ENCODE measurements around the gene EPB41L2.

The EPB41L2 gene

DNA sequence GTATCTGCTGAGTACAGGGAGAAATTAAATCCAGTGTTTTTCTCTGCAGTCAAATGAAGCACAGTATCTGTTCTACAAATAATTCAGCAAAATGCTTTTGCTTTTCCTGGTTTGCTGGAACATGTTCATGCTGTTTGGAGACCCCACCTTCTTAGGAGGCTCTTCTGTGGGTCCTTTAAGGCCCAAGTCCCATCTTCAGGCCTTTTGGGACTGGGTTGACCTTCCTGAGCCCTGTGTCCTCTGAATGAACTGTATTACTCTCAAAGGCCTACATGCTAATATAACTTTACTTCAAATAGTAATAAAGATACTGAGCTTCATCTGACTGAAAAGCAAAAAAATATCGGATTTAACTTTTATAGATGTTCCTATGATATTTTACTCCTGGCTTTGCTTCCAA lies 216.5 kb downstream of the EPB41L2 start:
- DNase-seq (ENCODE audit: low read depth, low spot score): no peak
- no peak overlapping the region for H3K27ac ChIP-seq (ENCODE audit: low read length)
- H3K9me3 ChIP-seq (ENCODE audit: control insufficient read depth, insufficient read depth, low read length): no peaks in the 10 kb centered on the region
- no peak overlapping the region for H3K4me3 ChIP-seq (ENCODE audit: low read length)
- no peaks in the 10 kb centered on the region for H3K36me3 ChIP-seq (ENCODE audit: control insufficient read depth, insufficient read depth, low read length)
- no peaks in the 10 kb centered on the region for H3K4me1 ChIP-seq (ENCODE audit: control insufficient read depth, insufficient read depth, low read length)
- no peaks in the 10 kb centered on the region for H3K27me3 ChIP-seq (ENCODE audit: control insufficient read depth, insufficient read depth, low read length)
- WGBS (ENCODE audit: insufficient coverage, insufficient read length): no CpG with 5 or more reads among the region's 1 CpG

DNA sequence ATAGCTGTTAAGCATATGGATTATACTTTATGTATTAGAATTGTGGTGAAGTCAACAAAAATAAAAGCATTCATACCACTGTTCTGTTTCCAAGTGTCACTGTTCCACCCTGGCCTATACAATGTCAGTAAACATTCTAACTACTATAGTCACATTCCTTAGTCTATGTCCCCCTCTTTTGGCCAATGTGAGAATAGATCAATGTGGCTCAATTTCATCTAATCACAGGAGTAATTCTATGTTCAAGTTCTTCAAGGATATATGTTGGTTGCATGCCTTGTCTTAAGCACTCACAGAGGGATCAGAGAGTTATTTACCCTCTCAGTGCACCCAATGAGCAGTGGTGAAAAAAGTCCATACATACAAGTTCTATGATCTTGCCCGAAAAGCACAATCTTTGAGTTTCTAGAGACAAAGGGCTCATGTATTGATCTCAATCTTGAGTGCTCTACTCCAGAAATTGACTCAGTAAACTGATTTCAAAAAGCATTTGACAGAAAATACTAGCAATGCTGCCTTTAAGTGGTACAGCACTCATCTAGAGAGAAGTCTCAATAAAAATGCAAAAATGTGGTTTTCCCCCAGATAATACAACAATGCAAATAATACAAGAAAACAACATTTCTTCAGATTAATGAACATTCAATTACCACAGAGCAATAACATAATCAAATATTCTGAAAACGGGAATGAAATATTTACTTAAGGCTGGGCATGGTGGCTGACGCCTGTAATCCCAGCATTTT lies 219.3 kb downstream of the EPB41L2 start:
- Histone ChIP-seq H3K36me3 (ENCODE audit: control insufficient read depth, insufficient read depth, low read length) (no peaks in the 10 kb centered on the region), H3K4me3 (ENCODE audit: low read length) (no peak overlapping the region), H3K27me3 (ENCODE audit: control insufficient read depth, insufficient read depth, low read length) (no peaks in the 10 kb centered on the region), H3K27ac (ENCODE audit: low read length) (no peak overlapping the region), H3K9me3 (ENCODE audit: control insufficient read depth, insufficient read depth, low read length) (no peaks in the 10 kb centered on the region), H3K4me1 (ENCODE audit: control insufficient read depth, insufficient read depth, low read length) (peaks cover 1% of the 10 kb centered on the region; the same call in 1 of the 2 replicates)
- WGBS (ENCODE audit: insufficient coverage, insufficient read length): no CpG with 5 or more reads among the region's 3 CpGs
- DNase-seq (ENCODE audit: low read depth, low spot score): no peak

DNA sequence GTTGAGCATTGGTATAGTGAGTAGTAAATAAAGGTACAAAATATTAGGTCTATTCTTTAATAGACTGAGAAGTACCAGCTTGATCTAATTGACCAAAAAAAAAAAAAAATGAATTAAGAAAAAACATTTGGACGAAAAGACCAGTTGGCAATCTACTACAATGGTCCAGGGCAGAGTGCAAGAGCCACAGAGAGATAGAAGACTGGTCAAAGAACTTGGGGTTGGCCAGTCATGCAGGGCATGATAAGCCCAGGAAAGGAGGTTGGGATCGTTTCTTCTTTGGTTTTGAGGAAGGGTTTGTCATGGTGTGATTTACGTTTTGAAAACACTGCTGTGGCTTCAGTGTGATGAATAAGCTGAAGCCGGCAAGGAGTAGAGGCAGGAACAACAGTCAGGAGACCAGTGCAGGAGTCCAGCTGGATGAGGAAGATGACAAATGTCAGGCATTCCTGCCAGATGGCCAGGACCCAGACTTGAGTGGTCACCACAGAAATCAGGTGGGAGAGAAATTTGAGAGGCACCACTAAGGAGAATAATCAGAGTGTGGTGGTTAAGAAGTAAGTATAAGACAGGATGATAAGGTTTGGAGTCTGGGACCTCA lies 221.8 kb downstream of the EPB41L2 start:
- no peak overlapping the region for H3K27ac ChIP-seq (ENCODE audit: low read length)
- H3K4me1 ChIP-seq (ENCODE audit: control insufficient read depth, insufficient read depth, low read length): peaks cover 1% of the 10 kb centered on the region; the same call in 1 of the 2 replicates
- H3K9me3 ChIP-seq (ENCODE audit: control insufficient read depth, insufficient read depth, low read length): no peaks in the 10 kb centered on the region
- WGBS (ENCODE audit: insufficient coverage, insufficient read length): no CpG with 5 or more reads among the region's 4 CpGs
- no peaks in the 10 kb centered on the region for H3K36me3 ChIP-seq (ENCODE audit: control insufficient read depth, insufficient read depth, low read length)
- H3K4me3 ChIP-seq (ENCODE audit: low read length): no peak overlapping the region
- no peaks in the 10 kb centered on the region for H3K27me3 ChIP-seq (ENCODE audit: control insufficient read depth, insufficient read depth, low read length)
- DNase-seq (ENCODE audit: low read depth, low spot score): no peak

DNA sequence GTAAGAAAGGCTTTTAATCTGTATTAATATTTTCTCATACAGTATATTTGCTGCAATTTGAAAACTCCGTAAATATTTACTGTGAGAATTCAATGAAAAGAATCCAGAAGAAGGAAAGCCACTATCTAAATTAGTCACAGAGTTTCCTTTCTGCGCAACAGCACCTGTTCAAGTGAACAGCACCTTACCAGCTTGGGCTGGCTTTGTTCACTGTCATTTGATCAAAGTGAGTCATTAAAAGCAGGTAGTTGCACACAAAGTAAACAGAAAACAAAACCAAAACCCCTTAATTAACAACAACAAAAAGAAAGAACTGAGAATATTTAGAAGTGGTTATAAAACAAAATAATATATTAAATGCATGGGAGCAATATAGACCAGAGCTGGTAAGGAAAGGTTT lies 223.0 kb downstream of the EPB41L2 start:
- H3K9me3 ChIP-seq (ENCODE audit: control insufficient read depth, insufficient read depth, low read length): no peaks in the 10 kb centered on the region
- no peaks in the 10 kb centered on the region for H3K27me3 ChIP-seq (ENCODE audit: control insufficient read depth, insufficient read depth, low read length)
- H3K36me3 ChIP-seq (ENCODE audit: control insufficient read depth, insufficient read depth, low read length): no peaks in the 10 kb centered on the region
- no peak for DNase-seq (ENCODE audit: low read depth, low spot score)
- no CpG with 5 or more reads among the region's 2 CpGs for WGBS (ENCODE audit: insufficient coverage, insufficient read length)
- H3K4me3 ChIP-seq (ENCODE audit: low read length): no peak overlapping the region
- H3K27ac ChIP-seq (ENCODE audit: low read length): no peak overlapping the region
- H3K4me1 ChIP-seq (ENCODE audit: control insufficient read depth, insufficient read depth, low read length): peaks cover 1% of the 10 kb centered on the region; the same call in 1 of the 2 replicates

DNA sequence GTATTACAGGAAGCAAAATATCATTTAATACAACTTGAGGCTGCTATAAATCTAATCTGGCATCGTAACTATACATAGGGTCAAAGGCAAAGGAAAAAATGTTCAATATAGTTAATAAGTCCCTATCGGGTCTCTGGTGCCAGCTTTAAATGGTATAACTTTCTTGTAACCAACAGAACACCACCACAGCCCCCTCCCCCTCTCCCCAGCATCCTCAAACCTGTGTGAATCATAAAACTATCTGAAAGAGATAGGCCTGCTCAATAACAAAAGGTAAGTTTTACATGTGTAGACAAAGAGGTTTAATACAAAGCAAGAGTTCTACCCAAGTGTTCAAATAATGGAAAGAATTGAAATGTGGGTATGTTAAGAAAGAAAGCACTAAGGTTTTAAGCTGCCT lies 223.7 kb downstream of the EPB41L2 start:
- WGBS (ENCODE audit: insufficient coverage, insufficient read length): no CpG with 5 or more reads among the region's 2 CpGs
- Histone ChIP-seq H3K27ac (ENCODE audit: low read length) (no peak overlapping the region), H3K4me1 (ENCODE audit: control insufficient read depth, insufficient read depth, low read length) (peaks cover 1% of the 10 kb centered on the region; the same call in 1 of the 2 replicates), H3K9me3 (ENCODE audit: control insufficient read depth, insufficient read depth, low read length) (no peaks in the 10 kb centered on the region), H3K27me3 (ENCODE audit: control insufficient read depth, insufficient read depth, low read length) (no peaks in the 10 kb centered on the region), H3K4me3 (ENCODE audit: low read length) (no peak overlapping the region), H3K36me3 (ENCODE audit: control insufficient read depth, insufficient read depth, low read length) (no peaks in the 10 kb centered on the region)
- DNase-seq (ENCODE audit: low read depth, low spot score): no peak

DNA sequence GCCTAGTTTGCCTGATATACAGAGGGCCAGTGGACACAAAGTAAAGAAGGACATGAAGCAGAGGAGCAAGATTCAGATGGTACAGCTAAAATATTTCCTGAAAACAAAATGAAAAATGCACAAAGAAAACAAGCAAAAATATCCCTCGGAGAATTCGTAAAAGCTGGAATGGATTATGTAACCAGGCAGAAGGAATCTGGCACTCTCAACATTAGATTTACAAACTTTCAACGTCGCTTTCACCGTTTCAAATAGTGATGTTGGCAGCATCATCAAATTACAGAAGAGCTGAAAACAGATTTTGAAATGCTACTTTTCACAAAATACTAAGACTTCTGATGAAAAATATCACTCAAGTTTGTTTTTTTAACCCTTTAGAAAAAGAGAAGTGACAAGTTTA lies 224.1 kb downstream of the EPB41L2 start:
- DNase-seq (ENCODE audit: low read depth, low spot score): no peak
- H3K36me3 ChIP-seq (ENCODE audit: control insufficient read depth, insufficient read depth, low read length): no peaks in the 10 kb centered on the region
- peaks cover 1% of the 10 kb centered on the region; the same call in 1 of the 2 replicates for H3K4me1 ChIP-seq (ENCODE audit: control insufficient read depth, insufficient read depth, low read length)
- no peaks in the 10 kb centered on the region for H3K9me3 ChIP-seq (ENCODE audit: control insufficient read depth, insufficient read depth, low read length)
- no peak overlapping the region for H3K27ac ChIP-seq (ENCODE audit: low read length)
- no peak overlapping the region for H3K4me3 ChIP-seq (ENCODE audit: low read length)
- H3K27me3 ChIP-seq (ENCODE audit: control insufficient read depth, insufficient read depth, low read length): no peaks in the 10 kb centered on the region
- no CpG with 5 or more reads among the region's 5 CpGs for WGBS (ENCODE audit: insufficient coverage, insufficient read length)

DNA sequence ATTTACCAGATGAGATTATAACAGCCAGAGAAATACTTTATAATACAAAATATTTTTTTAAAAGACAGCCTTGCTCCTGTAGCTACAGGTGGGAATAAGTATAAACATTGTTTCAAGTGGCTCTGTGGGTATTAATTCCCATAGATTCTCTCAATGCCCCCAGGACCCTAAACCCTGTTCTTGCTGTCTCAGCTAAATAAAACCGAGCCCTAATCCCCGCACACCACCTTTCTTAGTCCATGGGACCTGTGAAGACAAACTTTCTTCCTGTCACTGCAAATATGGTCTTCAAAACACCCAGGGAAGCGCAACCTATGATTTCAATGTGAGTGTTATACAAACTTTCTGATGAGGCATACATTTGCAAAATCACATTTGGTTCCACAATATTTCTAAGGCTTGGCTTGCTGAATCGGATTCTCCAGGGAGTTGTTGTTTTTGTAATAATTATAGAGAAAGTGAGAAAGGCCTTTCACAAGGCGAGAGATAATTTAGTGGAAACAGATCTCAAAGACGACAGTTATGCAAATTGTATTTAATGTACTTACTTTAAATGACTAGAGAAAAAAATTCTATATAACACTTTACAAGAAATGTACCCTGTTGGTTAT lies 224.7 kb downstream of the EPB41L2 start:
- H3K36me3 ChIP-seq (ENCODE audit: control insufficient read depth, insufficient read depth, low read length): no peaks in the 10 kb centered on the region
- DNase-seq (ENCODE audit: low read depth, low spot score): no peak
- WGBS (ENCODE audit: insufficient coverage, insufficient read length): no CpG with 5 or more reads among the region's 6 CpGs
- H3K4me3 ChIP-seq (ENCODE audit: low read length): no peak overlapping the region
- H3K9me3 ChIP-seq (ENCODE audit: control insufficient read depth, insufficient read depth, low read length): no peaks in the 10 kb centered on the region
- no peak overlapping the region for H3K27ac ChIP-seq (ENCODE audit: low read length)
- no peaks in the 10 kb centered on the region for H3K27me3 ChIP-seq (ENCODE audit: control insufficient read depth, insufficient read depth, low read length)
- peaks cover 1% of the 10 kb centered on the region; the same call in 1 of the 2 replicates for H3K4me1 ChIP-seq (ENCODE audit: control insufficient read depth, insufficient read depth, low read length)

DNA sequence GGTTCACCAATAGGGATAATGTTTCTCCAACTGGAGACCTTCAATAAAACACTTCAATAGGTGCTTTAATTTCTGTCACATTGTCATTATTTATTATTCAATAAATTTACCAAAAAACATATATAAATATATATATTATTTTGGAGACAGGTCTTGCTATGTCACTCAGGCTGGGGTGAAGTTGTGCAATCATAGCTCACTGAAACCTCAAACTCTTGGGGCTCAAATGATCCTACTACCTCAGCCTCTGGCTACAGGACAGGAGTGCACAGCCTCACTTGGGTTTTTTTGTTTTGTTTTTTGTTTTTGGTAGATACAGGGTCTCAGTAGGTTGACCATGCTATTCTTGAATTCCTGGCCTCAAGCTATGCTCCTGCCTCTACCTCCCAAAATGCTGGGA lies 226.0 kb downstream of the EPB41L2 start:
- H3K27ac ChIP-seq (ENCODE audit: low read length): no peak overlapping the region
- peaks cover 1% of the 10 kb centered on the region; the same call in 1 of the 2 replicates for H3K4me1 ChIP-seq (ENCODE audit: control insufficient read depth, insufficient read depth, low read length)
- H3K27me3 ChIP-seq (ENCODE audit: control insufficient read depth, insufficient read depth, low read length): no peaks in the 10 kb centered on the region
- DNase-seq (ENCODE audit: low read depth, low spot score): no peak
- H3K36me3 ChIP-seq (ENCODE audit: control insufficient read depth, insufficient read depth, low read length): no peaks in the 10 kb centered on the region
- H3K9me3 ChIP-seq (ENCODE audit: control insufficient read depth, insufficient read depth, low read length): no peaks in the 10 kb centered on the region
- no peak overlapping the region for H3K4me3 ChIP-seq (ENCODE audit: low read length)

DNA sequence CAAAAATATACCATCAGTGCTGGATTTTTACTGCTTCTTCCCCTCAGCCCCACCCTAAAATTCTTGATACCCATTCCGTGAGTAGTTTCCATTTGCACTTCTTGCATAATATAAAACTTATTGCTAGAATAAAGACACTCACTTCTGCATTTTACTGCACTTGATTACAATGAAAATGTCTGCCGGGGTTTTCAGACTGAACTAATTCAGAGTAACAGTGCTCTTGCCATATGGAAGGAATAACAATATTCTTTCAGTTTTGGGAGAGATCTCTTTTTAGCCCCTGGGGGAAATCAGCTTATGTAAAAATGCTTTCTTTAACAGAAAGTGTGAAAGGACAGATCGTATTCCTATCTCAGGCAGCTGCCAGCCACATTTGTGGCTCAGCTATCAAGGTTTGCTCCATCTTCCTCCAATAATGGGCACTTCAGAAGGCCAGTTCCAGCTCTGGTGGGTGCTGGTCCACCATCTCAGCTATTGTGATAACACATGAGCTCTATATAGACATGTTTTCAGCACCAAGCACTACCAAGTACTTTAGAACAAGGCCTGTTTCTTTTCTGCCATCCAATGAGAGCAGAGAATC lies 226.9 kb downstream of the EPB41L2 start:
- WGBS (ENCODE audit: insufficient coverage, insufficient read length): no CpG with 5 or more reads among the region's 3 CpGs
- no peak overlapping the region for H3K27ac ChIP-seq (ENCODE audit: low read length)
- H3K27me3 ChIP-seq (ENCODE audit: control insufficient read depth, insufficient read depth, low read length): no peaks in the 10 kb centered on the region
- H3K4me3 ChIP-seq (ENCODE audit: low read length): no peak overlapping the region
- H3K4me1 ChIP-seq (ENCODE audit: control insufficient read depth, insufficient read depth, low read length): peaks cover 1% of the 10 kb centered on the region; the same call in 1 of the 2 replicates
- no peak for DNase-seq (ENCODE audit: low read depth, low spot score)
- H3K36me3 ChIP-seq (ENCODE audit: control insufficient read depth, insufficient read depth, low read length): no peaks in the 10 kb centered on the region
- H3K9me3 ChIP-seq (ENCODE audit: control insufficient read depth, insufficient read depth, low read length): no peaks in the 10 kb centered on the region

DNA sequence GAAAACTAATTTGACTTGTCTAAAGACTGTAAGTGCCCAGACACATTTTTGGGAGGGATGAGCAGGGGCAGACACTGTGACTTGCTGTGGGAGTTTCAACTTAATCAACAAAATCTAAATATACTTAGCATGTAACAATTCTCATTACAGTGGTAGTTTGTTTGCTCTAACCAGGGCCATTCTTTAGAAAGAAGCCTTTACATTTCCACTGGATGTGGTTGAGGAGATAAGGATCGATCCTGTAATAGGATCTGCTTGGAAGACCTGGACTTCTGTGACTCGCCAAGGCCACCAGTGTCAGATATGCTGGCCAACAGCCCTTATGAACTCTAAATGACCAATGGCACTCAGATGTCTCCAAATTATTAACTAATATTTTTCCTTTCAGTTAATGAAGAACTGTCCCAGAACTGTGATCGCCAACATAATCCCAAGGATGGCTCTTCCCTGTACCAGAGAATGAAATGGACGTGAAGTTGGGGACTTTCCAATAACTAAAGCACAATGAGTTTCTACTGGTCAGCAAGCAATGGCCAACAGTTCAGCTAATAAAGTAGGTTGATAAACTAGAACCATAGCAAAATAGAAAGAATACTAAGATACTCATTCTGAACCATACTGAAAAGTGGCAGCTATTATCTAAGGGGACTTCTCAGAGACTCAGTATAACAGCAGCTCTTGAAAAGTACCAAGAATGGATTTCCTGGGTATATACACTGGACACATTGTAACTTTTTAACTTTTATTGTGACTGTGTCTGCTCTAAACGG lies 228.4 kb downstream of the EPB41L2 start:
- no peaks in the 10 kb centered on the region for H3K9me3 ChIP-seq (ENCODE audit: control insufficient read depth, insufficient read depth, low read length)
- H3K4me3 ChIP-seq (ENCODE audit: low read length): no peak overlapping the region
- no peak overlapping the region for H3K27ac ChIP-seq (ENCODE audit: low read length)
- H3K36me3 ChIP-seq (ENCODE audit: control insufficient read depth, insufficient read depth, low read length): no peaks in the 10 kb centered on the region
- no CpG with 5 or more reads among the region's 5 CpGs for WGBS (ENCODE audit: insufficient coverage, insufficient read length)
- H3K27me3 ChIP-seq (ENCODE audit: control insufficient read depth, insufficient read depth, low read length): no peaks in the 10 kb centered on the region
- 0 out of 2 replicates have a peak, but pooled peaks cover under 1% of the 10 kb centered on the region for H3K4me1 ChIP-seq (ENCODE audit: control insufficient read depth, insufficient read depth, low read length)
- DNase-seq (ENCODE audit: low read depth, low spot score): no peak
